ENCODE measurements around the gene MKRN2OS. TPM values are rescaled to one million over a fixed set of nuclear protein-coding genes. Genes with fewer than 3 reads are reported as not detected.
"Not testable (repeated sequence)": the region's sequence is repeated elsewhere in the genome, so short reads cannot be mapped to it uniquely, and the experiment has no call there.

MKRN2OS gene
- total RNA-seq, 1 experiment from 2014 or later = 0.47 TPM

- DNase-seq (ENCODE audit: unreplicated experiment) = no peak
- Mint-ChIP-seq H3K9me3 (ENCODE audit: unreplicated experiment) (no peaks in the 10 kb centered on the region), H3K27ac (ENCODE audit: low read depth, unreplicated experiment) (no peak overlapping the region), H3K4me3 (ENCODE audit: unreplicated experiment) (no peak overlapping the region), H3K27me3 (ENCODE audit: insufficient read depth, unreplicated experiment) (no peaks in the 10 kb centered on the region), H3K4me1 (ENCODE audit: insufficient read depth, unreplicated experiment) (peaks cover 13% of the 10 kb centered on the region), H3K36me3 (ENCODE audit: insufficient read depth, unreplicated experiment) (peaks cover 6% of the 10 kb centered on the region)
- CTCF ChIA-PET = no interaction called here
- POLR2A ChIA-PET = no interaction called here
- BruUV-seq (replicated peaks) = no TSS peak
- no peak for TF ChIP-seq CTCF (IDR thresholded peaks at IDR 0.05; ENCODE audit: unreplicated experiment)
- intact Hi-C loops (cut with micrococcal nuclease) = no loop called here
Observed at GRCh38 chr3:12549971-12550760, 4.9 kb upstream of the MKRN2OS start.

DNA sequence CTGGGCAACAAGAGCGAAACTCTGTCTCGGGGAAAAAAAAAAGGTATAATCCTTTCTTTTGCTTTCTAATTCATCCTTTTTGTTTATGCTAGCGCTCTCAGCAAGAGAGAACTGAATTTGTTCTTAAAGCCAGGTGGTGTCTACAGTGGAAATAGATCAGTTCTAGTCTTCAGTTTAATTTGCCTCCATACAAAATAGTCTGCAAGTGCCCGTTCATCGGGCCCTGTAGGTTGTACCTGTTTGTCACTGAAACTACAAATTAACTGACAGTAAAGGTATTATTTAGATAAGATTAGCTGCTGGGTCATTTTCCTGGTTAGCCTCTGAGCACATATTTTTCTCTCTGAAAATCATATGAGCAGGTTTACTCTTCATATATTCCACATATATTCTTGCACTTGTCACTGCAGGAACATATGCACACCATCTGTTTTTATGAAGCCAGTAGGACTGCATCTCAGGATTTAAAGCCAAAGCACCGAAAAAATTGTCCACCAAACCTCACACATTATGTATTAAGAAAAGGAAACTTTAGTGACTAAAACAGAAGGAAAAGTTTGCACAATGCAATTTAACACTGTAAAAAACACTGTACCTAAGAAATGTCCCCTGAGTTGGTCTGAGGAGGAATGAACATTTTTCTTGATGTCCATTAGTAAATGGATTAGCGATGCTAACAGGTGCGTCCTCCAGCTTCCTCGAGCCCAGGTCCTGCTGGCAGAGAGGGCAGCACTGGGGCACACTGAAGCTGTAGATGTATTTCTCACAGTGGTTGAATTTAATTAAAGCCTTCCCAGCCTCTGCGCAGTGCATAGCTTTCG lies 437 bp downstream of the MKRN2OS start:
- Mint-ChIP-seq H3K36me3 (ENCODE audit: insufficient read depth, unreplicated experiment) (peaks cover 32% of the 10 kb centered on the region), H3K4me1 (ENCODE audit: insufficient read depth, unreplicated experiment) (peaks cover 7% of the 10 kb centered on the region), H3K4me3 (ENCODE audit: unreplicated experiment) (peak overlapping the region; percentile 73), H3K9me3 (ENCODE audit: unreplicated experiment) (no peaks in the 10 kb centered on the region), H3K27me3 (ENCODE audit: insufficient read depth, unreplicated experiment) (no peaks in the 10 kb centered on the region), H3K27ac (ENCODE audit: low read depth, unreplicated experiment) (peak overlapping the region; percentile 64)
- ChIA-PET CTCF (interaction anchor here (0.7 to 2.1 kb wide), 6 partner anchors 9 to 410 kb away, joined by 3 to 11 read pairs (median 6); no protein-coding TSS in a partner anchor), POLR2A (interaction anchor here (0.5 to 5.1 kb wide), 15 partner anchors 11 to 296 kb away, joined by 3 to 77 read pairs (median 5); partner anchors contain the start of genes MKRN2, RAF1, RPL32 and TSEN2)
- no peak for DNase-seq (ENCODE audit: unreplicated experiment)
- no peak for TF ChIP-seq CTCF (IDR thresholded peaks at IDR 0.05; ENCODE audit: unreplicated experiment)
- intact Hi-C loops (cut with micrococcal nuclease) = no loop called here
- no TSS peak for BruUV-seq (replicated peaks)

GRCh38 chr3:12543497-12543896 lies 1.8 kb downstream of the MKRN2OS start:
- POLR2A ChIA-PET = interaction anchor here (0.7 to 5.1 kb wide), 2 partner anchors 9 to 13 kb away, joined by 4 to 77 read pairs; partner anchors contain the start of gene MKRN2
- BruUV-seq (replicated peaks); H3K9me3 Mint-ChIP-seq (ENCODE audit: unreplicated experiment); intact Hi-C loops (cut with micrococcal nuclease); H3K4me1 Mint-ChIP-seq (ENCODE audit: insufficient read depth, unreplicated experiment); H3K27me3 Mint-ChIP-seq (ENCODE audit: insufficient read depth, unreplicated experiment); DNase-seq (ENCODE audit: unreplicated experiment); H3K4me3 Mint-ChIP-seq (ENCODE audit: unreplicated experiment); H3K27ac Mint-ChIP-seq (ENCODE audit: low read depth, unreplicated experiment): not testable (repeated sequence)
- CTCF ChIA-PET = interaction anchor here (1.0 to 1.2 kb wide), 3 partner anchors 21 to 368 kb away, joined by 3 to 4 read pairs (median 4); partner anchors contain the start of gene TSEN2
- peaks cover 46% of the 10 kb centered on the region for H3K36me3 Mint-ChIP-seq (ENCODE audit: insufficient read depth, unreplicated experiment)

DNA sequence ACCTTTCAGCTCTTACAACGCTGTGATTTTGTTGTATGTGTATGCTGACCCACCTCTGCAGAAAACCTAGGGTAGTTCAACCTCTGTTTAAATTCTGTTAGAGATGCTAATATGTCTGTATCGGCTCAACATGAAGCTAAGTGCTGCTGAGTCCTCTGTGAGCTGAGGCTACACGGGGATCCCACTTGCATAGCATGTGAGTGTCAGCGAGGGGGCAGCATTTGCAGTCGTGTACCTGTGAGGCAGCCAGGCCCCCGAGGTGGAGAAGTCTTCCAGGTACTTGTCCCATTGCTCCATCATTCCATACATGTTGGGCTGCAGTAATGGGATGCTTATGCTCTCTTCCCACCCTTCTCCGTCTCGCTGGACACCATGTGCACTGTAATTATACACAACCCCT lies 3.7 kb downstream of the MKRN2OS start:
- Mint-ChIP-seq H3K27ac (ENCODE audit: low read depth, unreplicated experiment) (no peak overlapping the region), H3K4me1 (ENCODE audit: insufficient read depth, unreplicated experiment) (peaks cover 7% of the 10 kb centered on the region), H3K9me3 (ENCODE audit: unreplicated experiment) (no peaks in the 10 kb centered on the region), H3K36me3 (ENCODE audit: insufficient read depth, unreplicated experiment) (peaks cover 41% of the 10 kb centered on the region), H3K27me3 (ENCODE audit: insufficient read depth, unreplicated experiment) (no peaks in the 10 kb centered on the region), H3K4me3 (ENCODE audit: unreplicated experiment) (no peak overlapping the region)
- TF ChIP-seq CTCF (IDR thresholded peaks at IDR 0.05; ENCODE audit: unreplicated experiment) = no peak
- intact Hi-C loops (cut with micrococcal nuclease) = no loop called here
- ChIA-PET CTCF (no interaction called here), POLR2A (interaction anchor here (1.0 kb wide), 1 partner anchor 33 kb away, joined by 4 read pairs; no protein-coding TSS in a partner anchor)
- BruUV-seq (replicated peaks) = no TSS peak
- DNase-seq (ENCODE audit: unreplicated experiment) = no peak
